ENCODE results near the gene SLX4. TPM values are rescaled to one million over a fixed set of nuclear protein-coding genes. Genes with fewer than 3 reads are reported as not detected.

SLX4 gene
- total and polyA plus RNA-seq, 9 of the 15 experiments (the other 6 are each of a cell fraction or from before 2014, with no cell fraction given) = 0.29 to 7.9 (median 3.8) TPM

- peak; percentile 46; the same call in 1 of the 2 replicates for TF ChIP-seq REST (IDR thresholded peaks at IDR 0.05; ENCODE audit: borderline replicate concordance)
- no peak for TF ChIP-seq REST (CRISPR knock-in tag; IDR thresholded peaks at IDR 0.05; ENCODE audit: low read depth)
- TF ChIP-seq YY1 (IDR thresholded peaks at IDR 0.05; ENCODE audit: borderline replicate concordance in 1 of 3, control insufficient read depth in 1 of 3, extremely low read depth in 1 of 3, insufficient read depth in 3 of 3, insufficient read length in 1 of 3, insufficient replicate concordance in 2 of 3, low read depth in 1 of 3, low read length in 2 of 3) = peak in 1 of 3 experiments; percentile 63
- peak; percentile 58; the same call in 1 of the 2 replicates for TF ChIP-seq CTBP1 (IDR thresholded peaks at IDR 0.05; ENCODE audit: borderline replicate concordance)
- TF ChIP-seq ZNF699 (CRISPR knock-in tag; IDR thresholded peaks at IDR 0.05; ENCODE audit: insufficient replicate concordance) = no peak
- TF ChIP-seq CBX3 (IDR thresholded peaks at IDR 0.05; ENCODE audit: borderline replicate concordance in 1 of 2, low read length in 2 of 2) = peak in 1 of 2 experiments; percentile 34; a peak in 1 of 3 replicates
- TF ChIP-seq PHB (CRISPR knock-in tag; IDR thresholded peaks at IDR 0.05) = no peak
Observed at GRCh38 chr16:3654249-3654991, 43.0 kb upstream of the SLX4 start, which contains the start of gene DNASE1 (continued).
